Activated B cell treated with CpG ODN at 0.5 μM for 24 hours (primary cell): Measurements from ENCODE around the gene MIGA2. TPM values are rescaled to one million over a fixed set of nuclear protein-coding genes. Genes with fewer than 3 reads are reported as not detected.

ENCODE experiments used
- ATAC-seq: fragments of 200-7000 bp; cut with Tn5 transposase; one replicate; pipeline ENCODE4 v1.10.0; 2021; ENCODE audit warnings: low read depth, mild to moderate bottlenecking, moderate library complexity
- CTCF ChIA-PET: fragments of 350-600 bp; sonication (Branson Sonifier 250); formaldehyde crosslinking; loops from one replicate; lab custom pipeline; 2021; ENCODE audit warnings: antibody characterized with exemption; lab: Charles Lee
- POLR2A ChIA-PET: fragments of 350-600 bp; sonication (Branson Sonifier 250); formaldehyde crosslinking; loops from one replicate; lab custom pipeline; 2021; ENCODE audit warnings: antibody characterized with exemption; lab: Charles Lee
- DNase-seq: peaks from one replicate; pipeline ENCODE4 v3.0.0; 2022
- H3K27ac Mint-ChIP-seq: one replicate; pipeline ENCODE4 v1.8.0; 2020; ENCODE audit warnings: mixed read lengths
- H3K27me3 Mint-ChIP-seq: one replicate; pipeline ENCODE4 v1.8.0; 2021; ENCODE audit warnings: mixed read lengths
- H3K36me3 Mint-ChIP-seq: one replicate; pipeline ENCODE4 v1.8.0; 2021; ENCODE audit warnings: low read depth, mixed read lengths
- H3K4me1 Mint-ChIP-seq: one replicate; pipeline ENCODE4 v1.8.0; 2021; ENCODE audit warnings: mixed read lengths
- H3K4me3 Mint-ChIP-seq: one replicate; pipeline ENCODE4 v1.8.0; 2020; ENCODE audit warnings: mild to moderate bottlenecking, mixed read lengths
- H3K9me3 Mint-ChIP-seq: one replicate; pipeline ENCODE4 v1.8.0; 2020; ENCODE audit warnings: mixed read lengths
- intact Hi-C: fragments of 100-400 bp; cut with micrococcal nuclease; formaldehyde crosslinking; loops from one replicate; pipeline ENCODE4 v1.15.1; 2024
- total RNA-seq: library from RNA; stranded (reverse); gene quantifications from 2 replicates; pipeline ENCODE4 v1.2.3, GENCODE V29; 2022
- TF ChIP-seq, protein P1 (sequence below): fragments of 200-600 bp; IDR thresholded peaks from one replicate; pipeline ENCODE4 v1.8.0; 2022; ENCODE audit warnings: antibody characterized with exemption, mild to moderate bottlenecking

MIGA2 gene
- total RNA-seq, 1 donor from 2014 or later, result 50.0 TPM

DNA sequence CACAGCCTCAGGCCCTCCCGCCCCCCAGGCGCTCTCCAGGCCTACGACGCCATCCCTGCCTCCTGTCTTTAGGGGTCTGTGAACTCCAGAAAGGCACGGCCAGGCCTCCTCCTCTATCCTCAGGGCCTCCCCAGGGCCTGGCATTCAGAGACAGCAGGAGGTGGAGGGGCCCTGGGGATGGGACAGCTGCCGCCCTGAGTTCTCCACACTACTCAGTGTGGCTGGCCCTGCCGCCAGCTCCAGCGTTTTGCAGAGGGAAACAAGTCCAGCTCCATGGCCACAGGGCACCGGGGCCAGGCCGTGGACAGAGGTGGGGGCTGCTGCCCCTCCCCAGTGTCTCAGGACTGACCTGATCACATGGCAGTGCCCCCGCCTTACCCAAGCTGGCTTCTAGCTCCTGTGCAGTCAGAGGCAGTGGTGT, 24.7 kb upstream of the MIGA2 start:
- DNase-seq, result no peak
- no peaks in the 10 kb centered on the region for H3K27me3 Mint-ChIP-seq
- CTCF ChIA-PET, result no interaction called here

DNA sequence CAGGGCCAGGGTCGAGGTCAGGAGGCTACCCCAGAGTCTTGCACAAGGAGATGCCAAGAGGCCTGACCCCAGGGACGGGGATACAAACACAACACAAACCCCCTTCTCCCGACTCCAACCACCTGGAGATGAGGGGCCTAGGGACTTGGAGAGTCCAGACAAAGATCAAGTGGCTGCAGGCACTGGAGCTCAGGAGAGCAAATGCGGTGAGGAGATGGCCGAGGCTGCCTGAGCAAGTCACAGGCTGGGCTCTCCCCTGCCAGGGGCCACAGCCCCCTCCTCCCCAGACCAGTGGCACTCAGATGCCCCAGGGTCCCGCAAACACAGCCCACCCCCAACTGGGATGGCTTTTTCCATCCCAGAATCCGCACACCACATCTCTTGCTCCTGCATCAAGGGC, 24.1 kb upstream of the MIGA2 start:
- POLR2A ChIA-PET, result no interaction called here
- TF ChIP-seq, protein P1, sequence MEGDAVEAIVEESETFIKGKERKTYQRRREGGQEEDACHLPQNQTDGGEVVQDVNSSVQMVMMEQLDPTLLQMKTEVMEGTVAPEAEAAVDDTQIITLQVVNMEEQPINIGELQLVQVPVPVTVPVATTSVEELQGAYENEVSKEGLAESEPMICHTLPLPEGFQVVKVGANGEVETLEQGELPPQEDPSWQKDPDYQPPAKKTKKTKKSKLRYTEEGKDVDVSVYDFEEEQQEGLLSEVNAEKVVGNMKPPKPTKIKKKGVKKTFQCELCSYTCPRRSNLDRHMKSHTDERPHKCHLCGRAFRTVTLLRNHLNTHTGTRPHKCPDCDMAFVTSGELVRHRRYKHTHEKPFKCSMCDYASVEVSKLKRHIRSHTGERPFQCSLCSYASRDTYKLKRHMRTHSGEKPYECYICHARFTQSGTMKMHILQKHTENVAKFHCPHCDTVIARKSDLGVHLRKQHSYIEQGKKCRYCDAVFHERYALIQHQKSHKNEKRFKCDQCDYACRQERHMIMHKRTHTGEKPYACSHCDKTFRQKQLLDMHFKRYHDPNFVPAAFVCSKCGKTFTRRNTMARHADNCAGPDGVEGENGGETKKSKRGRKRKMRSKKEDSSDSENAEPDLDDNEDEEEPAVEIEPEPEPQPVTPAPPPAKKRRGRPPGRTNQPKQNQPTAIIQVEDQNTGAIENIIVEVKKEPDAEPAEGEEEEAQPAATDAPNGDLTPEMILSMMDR, result no peak
- DNase-seq, result no peak
- H3K4me1 Mint-ChIP-seq, result peaks cover 2% of the 10 kb centered on the region
- H3K36me3 Mint-ChIP-seq, result peaks cover 48% of the 10 kb centered on the region
- CTCF ChIA-PET, result no interaction called here
- no peak for ATAC-seq
- H3K4me3 Mint-ChIP-seq, result no peak overlapping the region
- H3K27ac Mint-ChIP-seq, result no peak overlapping the region
- H3K27me3 Mint-ChIP-seq, result no peaks in the 10 kb centered on the region
- intact Hi-C loops, result no loop called here
- H3K9me3 Mint-ChIP-seq, result no peaks in the 10 kb centered on the region

More for the DNA sequence above, 24.7 kb upstream of the MIGA2 start:
- POLR2A ChIA-PET, result no interaction called here
- Mint-ChIP-seq H3K4me1 (peaks cover 3% of the 10 kb centered on the region), H3K36me3 (peaks cover 47% of the 10 kb centered on the region), H3K27ac (no peak overlapping the region), H3K9me3 (no peaks in the 10 kb centered on the region), H3K4me3 (no peak overlapping the region)
- intact Hi-C loops, result no loop called here
- ATAC-seq, result no peak
- TF ChIP-seq, protein P1, result no peak

DNA sequence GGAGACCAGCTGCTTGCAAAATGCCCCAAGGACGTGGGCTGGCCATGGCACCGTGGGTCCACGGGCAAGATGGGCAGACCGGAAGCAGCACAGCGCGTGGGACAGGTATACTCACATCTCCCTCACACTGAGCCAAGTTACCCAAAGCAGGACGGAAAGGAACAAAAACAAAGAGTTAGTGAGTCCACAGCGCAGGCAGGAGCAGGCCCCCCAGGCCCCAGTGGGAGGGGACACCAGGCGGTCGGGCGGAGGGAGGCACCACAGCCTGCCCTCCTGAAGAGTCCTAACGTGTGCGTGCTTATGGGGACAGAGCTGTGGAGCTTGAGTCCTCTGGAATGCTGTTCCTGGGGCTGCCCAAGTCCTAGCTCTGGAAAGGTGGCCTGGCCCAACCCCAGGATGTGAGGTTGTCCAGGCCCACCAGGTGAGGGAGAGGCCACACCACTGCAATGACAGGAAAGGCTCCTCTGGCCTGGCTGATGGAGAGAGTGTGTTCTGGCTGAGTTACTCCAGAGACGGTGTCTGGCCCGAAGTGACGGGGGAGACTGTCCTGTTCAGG, 23.5 kb upstream of the MIGA2 start:
- no peaks in the 10 kb centered on the region for H3K27me3 Mint-ChIP-seq
- no peak overlapping the region for H3K27ac Mint-ChIP-seq
- TF ChIP-seq, protein P1, result no peak
- intact Hi-C loops, result no loop called here
- peaks cover 44% of the 10 kb centered on the region for H3K36me3 Mint-ChIP-seq
- DNase-seq, result no peak
- no peaks in the 10 kb centered on the region for H3K4me1 Mint-ChIP-seq
- no peak overlapping the region for H3K4me3 Mint-ChIP-seq
- POLR2A ChIA-PET, result no interaction called here
- no peak for ATAC-seq
- H3K9me3 Mint-ChIP-seq, result no peaks in the 10 kb centered on the region
- CTCF ChIA-PET, result no interaction called here

DNA sequence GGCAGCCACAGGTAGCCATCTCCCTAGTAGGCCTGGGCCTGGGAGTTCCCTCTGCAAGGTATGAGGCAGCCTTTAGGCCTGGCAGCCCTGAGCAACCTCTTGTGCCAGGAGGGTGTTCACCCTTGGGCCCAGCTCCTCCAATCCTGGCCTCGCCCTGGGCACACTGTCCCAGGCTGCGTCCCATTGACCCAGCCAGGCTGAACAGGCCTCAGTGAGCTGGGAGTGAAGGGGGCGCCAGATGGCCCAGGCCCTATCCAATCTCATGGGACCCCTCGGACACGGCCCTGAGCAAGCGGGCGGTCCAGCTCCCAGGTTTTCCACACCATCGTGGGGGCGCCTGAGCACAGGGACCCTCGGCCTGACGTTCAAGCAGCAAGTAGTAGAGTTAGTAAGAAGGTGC, 22.8 kb upstream of the MIGA2 start:
- no peak for DNase-seq
- intact Hi-C loops, result no loop called here
- no peak overlapping the region for H3K4me3 Mint-ChIP-seq
- no peak for ATAC-seq
- TF ChIP-seq, protein P1, result no peak
- H3K36me3 Mint-ChIP-seq, result peaks cover 48% of the 10 kb centered on the region
- CTCF ChIA-PET, result no interaction called here
- no peaks in the 10 kb centered on the region for H3K4me1 Mint-ChIP-seq
- POLR2A ChIA-PET, result no interaction called here
- no peaks in the 10 kb centered on the region for H3K9me3 Mint-ChIP-seq
- no peaks in the 10 kb centered on the region for H3K27me3 Mint-ChIP-seq
- no peak overlapping the region for H3K27ac Mint-ChIP-seq

DNA sequence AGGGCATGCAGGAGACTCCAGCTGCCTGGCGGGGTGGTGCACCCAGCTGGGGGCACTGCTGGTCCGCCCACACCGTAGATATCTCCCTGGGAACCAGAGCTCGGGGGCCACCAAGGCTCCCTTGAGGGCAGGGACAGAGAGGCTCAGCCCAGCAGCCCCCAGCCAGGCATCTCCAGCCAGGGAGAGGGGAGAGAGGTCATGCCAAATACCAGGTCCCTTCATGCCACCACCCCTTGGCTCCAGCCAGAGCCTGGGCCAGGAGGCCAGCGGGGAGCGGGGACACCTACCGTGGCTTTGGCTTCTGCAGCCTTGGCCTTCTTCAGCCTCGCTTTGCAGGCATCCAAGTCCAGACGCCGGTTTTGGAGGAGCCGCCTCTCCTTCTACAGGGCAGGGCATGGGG, 22.3 kb upstream of the MIGA2 start:
- Mint-ChIP-seq H3K9me3 (no peaks in the 10 kb centered on the region), H3K36me3 (peaks cover 51% of the 10 kb centered on the region), H3K27me3 (no peaks in the 10 kb centered on the region), H3K27ac (no peak overlapping the region), H3K4me1 (no peaks in the 10 kb centered on the region), H3K4me3 (no peak overlapping the region)
- ChIA-PET CTCF (no interaction called here), POLR2A (no interaction called here)
- intact Hi-C loops, result no loop called here
- no peak for ATAC-seq
- TF ChIP-seq, protein P1, result no peak
- no peak for DNase-seq
